Suprapubic skin (tissue), 4 donors: Measurements from ENCODE around the gene MPP3.

Experiments used
- POLR2A ChIP-seq, 2 donors: fragments of 450-650 bp; IDR thresholded peaks; one replicate each; pipeline ENCODE4 v1.6.1; 2017; ENCODE audit warnings: antibody characterized with exemption in 2 of 2, mild to moderate bottlenecking in 2 of 2, moderate library complexity in 2 of 2
- POLR2AphosphoS5 ChIP-seq, 3 donors: sonication (generic); formaldehyde crosslinking; IDR thresholded peaks; one replicate each; pipeline ENCODE4 v1.6.1; 2017; ENCODE audit warnings: antibody characterized with exemption in 3 of 3
- TF ChIP-seq, protein P1 (sequence below), 2 donors: fragments of 200-600 bp in 1 of 2; fragments of 450-650 bp in 1 of 2; sonication (generic) in 1 of 2; IDR thresholded peaks; one replicate each; pipeline ENCODE4 v1.5.1; 2016 to 2019; ENCODE audit warnings: antibody characterized with exemption in 2 of 2, mild to moderate bottlenecking in 1 of 2, moderate library complexity in 1 of 2

DNA sequence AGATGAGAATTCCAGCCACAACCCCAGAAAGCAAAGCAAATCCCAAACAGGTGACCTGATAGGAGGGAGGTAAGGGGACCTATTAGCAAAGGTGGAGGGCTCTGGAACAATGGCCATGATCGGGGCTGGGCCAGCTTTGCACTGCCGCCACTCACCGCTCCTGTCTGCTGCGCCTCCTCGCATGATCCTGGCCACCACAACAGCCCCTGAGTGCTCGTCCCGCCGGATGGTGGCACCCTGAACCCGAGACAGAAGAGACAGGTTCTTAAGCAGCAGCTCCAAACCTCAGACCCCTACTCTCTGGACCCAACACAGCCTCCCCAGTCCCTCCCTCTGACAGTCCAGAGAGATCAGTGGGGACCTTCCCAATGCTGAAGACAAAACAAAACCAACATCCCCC, 5.3 kb downstream of the MPP3 start:
- TF ChIP-seq, protein P1, sequence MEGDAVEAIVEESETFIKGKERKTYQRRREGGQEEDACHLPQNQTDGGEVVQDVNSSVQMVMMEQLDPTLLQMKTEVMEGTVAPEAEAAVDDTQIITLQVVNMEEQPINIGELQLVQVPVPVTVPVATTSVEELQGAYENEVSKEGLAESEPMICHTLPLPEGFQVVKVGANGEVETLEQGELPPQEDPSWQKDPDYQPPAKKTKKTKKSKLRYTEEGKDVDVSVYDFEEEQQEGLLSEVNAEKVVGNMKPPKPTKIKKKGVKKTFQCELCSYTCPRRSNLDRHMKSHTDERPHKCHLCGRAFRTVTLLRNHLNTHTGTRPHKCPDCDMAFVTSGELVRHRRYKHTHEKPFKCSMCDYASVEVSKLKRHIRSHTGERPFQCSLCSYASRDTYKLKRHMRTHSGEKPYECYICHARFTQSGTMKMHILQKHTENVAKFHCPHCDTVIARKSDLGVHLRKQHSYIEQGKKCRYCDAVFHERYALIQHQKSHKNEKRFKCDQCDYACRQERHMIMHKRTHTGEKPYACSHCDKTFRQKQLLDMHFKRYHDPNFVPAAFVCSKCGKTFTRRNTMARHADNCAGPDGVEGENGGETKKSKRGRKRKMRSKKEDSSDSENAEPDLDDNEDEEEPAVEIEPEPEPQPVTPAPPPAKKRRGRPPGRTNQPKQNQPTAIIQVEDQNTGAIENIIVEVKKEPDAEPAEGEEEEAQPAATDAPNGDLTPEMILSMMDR (IDR thresholded peaks at IDR 0.05), result no peak
- TF ChIP-seq POLR2A (IDR thresholded peaks at IDR 0.05) (no peak), POLR2AphosphoS5 (IDR thresholded peaks at IDR 0.05) (no peak)
